ENCODE measurements around the gene PPP1R16B. TPM values are rescaled to one million over a fixed set of nuclear protein-coding genes. Genes with fewer than 3 reads are reported as not detected.

PPP1R16B gene
- total and polyA plus RNA-seq, 10 of the 15 experiments (the other 5 are each of a cell fraction or from before 2014, with no cell fraction given): 13.4 to 90.2 (median 66.7) TPM

- TF ChIP-seq CBFB (IDR thresholded peaks at IDR 0.05; ENCODE audit: low read depth) (no peak), PML (IDR thresholded peaks at IDR 0.05; ENCODE audit: low read length) (no peak), STAT3 (IDR thresholded peaks at IDR 0.05; ENCODE audit: low read depth, low read length) (no peak), RELB (IDR thresholded peaks at IDR 0.05; ENCODE audit: low read depth) (no peak), EGR1 (IDR thresholded peaks at IDR 0.05; ENCODE audit: borderline replicate concordance in 1 of 2, low read depth in 2 of 2, low read length in 2 of 2) (no peak), ZNF207 (IDR thresholded peaks at IDR 0.05; ENCODE audit: borderline replicate concordance) (no peak), MYC (IDR thresholded peaks at IDR 0.05; ENCODE audit: insufficient read depth, insufficient read length, insufficient replicate concordance, low read length, severe bottlenecking) (no peak)
Observed at GRCh38 chr20:38833154-38833856, 27.8 kb downstream of the PPP1R16B start (continued).

GRCh38 chr20:38833857-38834164 is 28.3 kb downstream of the PPP1R16B start:
- Histone ChIP-seq H3K9ac (ENCODE audit: control insufficient read depth, insufficient read depth, low read length) (peak overlapping the region; percentile 2; the same call in 1 of the 2 replicates), H3K9me3 (replicated peaks; ENCODE audit: control insufficient read depth, insufficient read depth, low read length) (no peaks in the 10 kb centered on the region), H3K27ac (ENCODE audit: control insufficient read depth, insufficient read depth) (peak overlapping the region; percentile 77), H2AFZ (ENCODE audit: control insufficient read depth, low read depth, low read length) (no peak overlapping the region), H3K4me3 (no peak overlapping the region), H3K4me1 (ENCODE audit: control insufficient read depth, insufficient read depth, low read length) (peaks cover 54% of the 10 kb centered on the region), H3K79me2 (ENCODE audit: control insufficient read depth, insufficient read depth, low read length) (peaks cover 73% of the 10 kb centered on the region), H3K4me2 (ENCODE audit: control insufficient read depth, insufficient read depth) (peak overlapping the region; percentile 19), H4K20me1 (ENCODE audit: control insufficient read depth, insufficient read depth) (no peaks in the 10 kb centered on the region), H3K36me3 (ENCODE audit: control insufficient read depth in 2 of 2, insufficient read depth in 2 of 2, low read length in 1 of 2) (peaks cover 24 to 31% of the 10 kb centered on the region in 2 experiments), H3K27me3 (replicated peaks in 1 of 2; ENCODE audit: control insufficient read depth in 2 of 2, insufficient read depth in 2 of 2, low read length in 1 of 2) (no peaks in the 10 kb centered on the region)
- in situ Hi-C loops (cut with MboI) (no loop called here), intact Hi-C loops (cut with micrococcal nuclease; ENCODE audit: unreplicated experiment) (loop anchor here (1.0 kb wide), 1 partner anchor 41 kb away; no protein-coding TSS in a partner anchor)
- no peak for FAIRE-seq
- 20% methylated on average over 4 of the region's 4 CpGs for WGBS (ENCODE audit: insufficient coverage, insufficient replicate concordance, low lambda C conversion rate, missing lambda C conversion rate)
- ChIA-PET CTCF (interaction anchor here (1.0 to 4.1 kb wide), 9 partner anchors 9 to 59 kb away, joined by 3 to 18 read pairs (median 6); partner anchors contain the start of gene PPP1R16B), POLR2A (interaction anchor here (0.6 to 1.7 kb wide), 10 partner anchors 8 to 42 kb away, joined by 3 to 9 read pairs (median 4); partner anchors contain the start of gene PPP1R16B), SMC1A (ENCODE audit: uncharacterized antibody, unreplicated experiment) (interaction anchor here (1.1 to 13.8 kb wide), 15 partner anchors 9 to 61 kb away, joined by 3 to 187 read pairs (median 10); partner anchors contain the start of gene PPP1R16B), RAD21 (ENCODE audit: unreplicated experiment) (interaction anchor here (0.7 to 4.2 kb wide), 10 partner anchors 9 to 82 kb away, joined by 3 to 23 read pairs (median 6); no protein-coding TSS in a partner anchor)
- no TSS peak for BruUV-seq (replicated peaks)
- no peak for DNase-seq (ENCODE audit: low read depth, low spot score)
- TF ChIP-seq MXI1 (IDR thresholded peaks at IDR 0.05; ENCODE audit: low read depth, low read length) (no peak), ZBTB11 (CRISPR knock-in tag; IDR thresholded peaks at IDR 0.05) (no peak), POLR2AphosphoS5 (IDR thresholded peaks at IDR 0.05; ENCODE audit: low read length) (0 out of 2 replicates have a peak, but pooled peaks have one; percentile 24), ATF2 (IDR thresholded peaks at IDR 0.05; ENCODE audit: low read length) (no peak), RUNX3 (IDR thresholded peaks at IDR 0.05; ENCODE audit: low read length) (peak; percentile 64)
- peak; percentile 51 for ATAC-seq

Data from GM12878 (cell line).